OCI-LY3 (cell line): Measurements from ENCODE around the gene ST6GALNAC2.

Experiments
- CTCF ChIP-seq: fragments of 200-600, 300-600 bp; sonication (generic); IDR thresholded peaks from 2 replicates; pipeline ENCODE4 v1.5.1; 2014; ENCODE audit warnings: antibody characterized with exemption, low read length, low read depth
- EZH2phosphoT487 ChIP-seq: fragments of 200-600 bp; shearing (Covaris generic); IDR thresholded peaks from 2 replicates; pipeline ENCODE4 v1.6.1; 2018; ENCODE audit warnings: antibody characterized with exemption, mixed run types, low read depth

DNA sequence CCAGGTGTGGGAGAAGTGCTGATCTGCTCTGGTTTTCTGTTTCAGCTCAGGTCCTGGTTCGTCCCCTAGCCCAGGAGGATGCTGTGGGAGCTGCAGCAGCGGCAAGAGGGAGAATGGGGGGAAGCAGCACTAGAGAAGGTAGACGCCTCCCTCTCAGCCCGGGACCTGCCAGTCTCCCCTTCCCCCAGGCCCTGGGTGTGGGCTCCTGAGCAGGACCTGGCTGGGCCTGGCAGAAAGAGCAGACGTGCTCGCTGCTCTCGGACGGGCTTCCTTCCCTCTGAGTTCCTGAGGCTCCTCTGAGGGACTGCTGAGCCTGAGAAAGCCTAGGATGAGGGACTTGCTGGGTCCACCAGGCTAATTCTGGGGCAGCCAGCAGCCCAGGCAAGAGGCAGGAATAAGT is 42.7 kb downstream of the ST6GALNAC2 start:
- TF ChIP-seq CTCF (no peak), EZH2phosphoT487 (no peak)
